A673 (cell line): Measurements from ENCODE around the gene SLC17A3. TPM values are rescaled to one million over a fixed set of nuclear protein-coding genes. Genes with fewer than 3 reads are reported as not detected.

Experiments
- BruUV-seq: library from RNA; stranded (reverse); fragments of 400-500 nt; replicated peaks from 2 replicates; lab custom pipeline; 2021; lab: Mats Ljungman, UMichigan
- CTCF ChIA-PET: fragments of 300-600 bp; sonication (Branson Sonifier 250); formaldehyde crosslinking; loops from one replicate; lab custom pipeline; 2022; ENCODE audit warnings: antibody characterized with exemption; lab: Charles Lee
- POLR2A ChIA-PET: fragments of 300-600 bp; sonication (Branson Sonifier 250); formaldehyde crosslinking; loops from one replicate; lab custom pipeline; 2022; ENCODE audit warnings: antibody characterized with exemption; ENCODE audit not compliant: low non-redundant PET; lab: Charles Lee
- DNase-seq: peaks from one replicate; pipeline ENCODE4 v3.0.0-alpha.2; 2015; ENCODE audit warnings: low spot score
- H3K27ac ChIP-seq: fragments of 200-600 bp; sonication (generic); 2 replicates; pipeline ENCODE4 v1.5.1; 2016; ENCODE audit warnings: mixed run types, low read depth, mild to moderate bottlenecking, mixed read lengths, antibody characterized with exemption, low read length; ENCODE audit not compliant: poor library complexity, severe bottlenecking
- H3K27me3 ChIP-seq: fragments of 200-600 bp; sonication (generic); replicated peaks from 2 replicates; pipeline ENCODE4 v1.6.1; 2017; ENCODE audit warnings: mixed run types, low read depth, mild to moderate bottlenecking, mixed read lengths, antibody characterized with exemption, low read length; ENCODE audit not compliant: insufficient read depth, poor library complexity
- H3K36me3 ChIP-seq: fragments of 200-600 bp; sonication (generic); 2 replicates; pipeline ENCODE4 v1.6.1; 2016; ENCODE audit warnings: mixed run types, mild to moderate bottlenecking, mixed read lengths, antibody characterized with exemption, low read length; ENCODE audit not compliant: insufficient read depth, poor library complexity, severe bottlenecking
- H3K4me1 ChIP-seq: fragments of 200-600 bp; sonication (generic); 2 replicates; pipeline ENCODE4 v1.6.1; 2017; ENCODE audit warnings: mixed run types, mild to moderate bottlenecking, mixed read lengths, antibody characterized with exemption, low read length; ENCODE audit not compliant: insufficient read depth, poor library complexity, severe bottlenecking
- H3K4me3 ChIP-seq: fragments of 200-600 bp; sonication (generic); 2 replicates; pipeline ENCODE4 v1.5.1; 2016; ENCODE audit warnings: low read depth, mixed run types, mild to moderate bottlenecking, mixed read lengths, low read length; ENCODE audit not compliant: poor library complexity, severe bottlenecking
- H3K9me3 ChIP-seq: fragments of 200-600 bp; sonication (generic); 2 replicates; pipeline ENCODE4 v1.6.1; 2016; ENCODE audit warnings: mixed run types, low read depth, mild to moderate bottlenecking, mixed read lengths, antibody characterized with exemption, low read length; ENCODE audit not compliant: poor library complexity, severe bottlenecking
- EZH2 ChIP-seq: fragments of 200-600 bp; sonication (generic); IDR thresholded peaks from 2 replicates; pipeline ENCODE4 v1.6.1; 2017; ENCODE audit warnings: borderline replicate concordance, low read depth, mild to moderate bottlenecking, mixed read lengths, antibody characterized with exemption, low read length; ENCODE audit not compliant: poor library complexity, severe bottlenecking
- intact Hi-C: fragments of 100-400 bp; cut with micrococcal nuclease; formaldehyde crosslinking; loops from one replicate; pipeline ENCODE4 v1.10.0; 2022; ENCODE audit not compliant: unreplicated experiment
- total RNA-seq: library from RNA; stranded (reverse); gene quantifications from 2 replicates; pipeline ENCODE4 v1.2.3, GENCODE V29; 2021
- TF ChIP-seq, protein P1 (sequence below): fragments of 300-800, 200-600 bp; sonication (generic); conservative IDR thresholded peaks from 2 replicates; pipeline ENCODE4 v1.5.1; 2017; ENCODE audit warnings: low read depth, mild to moderate bottlenecking, antibody characterized with exemption, low read length, moderate library complexity, mixed read lengths

SLC17A3 gene
- total RNA-seq, 1 experiment from 2014 or later = not detected

DNA sequence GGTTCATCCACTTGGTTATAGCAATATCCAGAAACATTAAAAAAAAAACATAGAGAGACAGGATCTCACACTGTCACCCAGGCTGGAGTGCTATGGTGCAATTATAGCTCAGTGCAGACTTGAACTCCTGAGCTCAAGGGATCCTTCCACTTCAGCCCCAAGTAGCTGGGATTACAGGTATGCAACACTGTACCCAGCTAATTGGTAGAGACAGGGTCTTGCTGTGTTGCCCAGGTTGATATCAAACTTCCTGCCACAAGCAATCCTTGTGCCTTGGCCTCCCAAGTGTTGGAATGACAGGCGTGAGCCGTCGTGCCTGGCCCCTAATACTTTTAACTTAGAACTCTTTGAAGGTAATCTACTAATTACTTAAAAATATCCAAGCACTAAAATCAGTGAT, 41.4 kb downstream of the SLC17A3 start:
- no peak for TF ChIP-seq EZH2
- TF ChIP-seq, protein P1, sequence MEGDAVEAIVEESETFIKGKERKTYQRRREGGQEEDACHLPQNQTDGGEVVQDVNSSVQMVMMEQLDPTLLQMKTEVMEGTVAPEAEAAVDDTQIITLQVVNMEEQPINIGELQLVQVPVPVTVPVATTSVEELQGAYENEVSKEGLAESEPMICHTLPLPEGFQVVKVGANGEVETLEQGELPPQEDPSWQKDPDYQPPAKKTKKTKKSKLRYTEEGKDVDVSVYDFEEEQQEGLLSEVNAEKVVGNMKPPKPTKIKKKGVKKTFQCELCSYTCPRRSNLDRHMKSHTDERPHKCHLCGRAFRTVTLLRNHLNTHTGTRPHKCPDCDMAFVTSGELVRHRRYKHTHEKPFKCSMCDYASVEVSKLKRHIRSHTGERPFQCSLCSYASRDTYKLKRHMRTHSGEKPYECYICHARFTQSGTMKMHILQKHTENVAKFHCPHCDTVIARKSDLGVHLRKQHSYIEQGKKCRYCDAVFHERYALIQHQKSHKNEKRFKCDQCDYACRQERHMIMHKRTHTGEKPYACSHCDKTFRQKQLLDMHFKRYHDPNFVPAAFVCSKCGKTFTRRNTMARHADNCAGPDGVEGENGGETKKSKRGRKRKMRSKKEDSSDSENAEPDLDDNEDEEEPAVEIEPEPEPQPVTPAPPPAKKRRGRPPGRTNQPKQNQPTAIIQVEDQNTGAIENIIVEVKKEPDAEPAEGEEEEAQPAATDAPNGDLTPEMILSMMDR = no peak
- Histone ChIP-seq H3K4me3 (no peak overlapping the region), H3K27me3 (peaks cover 17% of the 10 kb centered on the region), H3K9me3 (no peaks in the 10 kb centered on the region), H3K27ac (no peak overlapping the region), H3K4me1 (no peaks in the 10 kb centered on the region), H3K36me3 (no peaks in the 10 kb centered on the region)
- DNase-seq = no peak
- intact Hi-C loops = no loop called here
- no TSS peak for BruUV-seq
- CTCF ChIA-PET = no interaction called here
- POLR2A ChIA-PET = no interaction called here

DNA sequence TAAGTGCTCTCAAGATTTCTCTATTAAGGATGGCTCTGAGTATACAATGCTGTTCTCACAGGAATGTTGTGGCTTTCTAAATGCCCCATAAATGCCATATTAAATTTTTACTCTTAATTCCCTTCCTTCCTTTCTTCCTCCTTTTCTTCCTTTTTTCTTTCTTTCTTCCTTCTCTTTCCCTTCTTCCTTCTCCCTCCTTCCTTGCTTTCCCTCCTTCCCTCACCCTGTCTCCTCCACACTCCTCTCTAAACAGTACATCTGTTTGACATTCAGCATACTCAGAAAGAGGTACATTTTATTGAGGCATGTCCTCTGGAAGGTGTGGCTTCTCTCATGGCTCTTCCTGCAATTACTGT, 41.8 kb downstream of the SLC17A3 start:
- no TSS peak for BruUV-seq
- no peak for DNase-seq
- no peaks in the 10 kb centered on the region for H3K4me1 ChIP-seq
- peaks cover 17% of the 10 kb centered on the region for H3K27me3 ChIP-seq
- H3K27ac ChIP-seq = no peak overlapping the region
- intact Hi-C loops = no loop called here
- TF ChIP-seq, protein P1 = no peak
- TF ChIP-seq EZH2 = no peak
- ChIA-PET CTCF (no interaction called here), POLR2A (no interaction called here)
- H3K9me3 ChIP-seq = no peaks in the 10 kb centered on the region
- no peak overlapping the region for H3K4me3 ChIP-seq
- no peaks in the 10 kb centered on the region for H3K36me3 ChIP-seq

DNA sequence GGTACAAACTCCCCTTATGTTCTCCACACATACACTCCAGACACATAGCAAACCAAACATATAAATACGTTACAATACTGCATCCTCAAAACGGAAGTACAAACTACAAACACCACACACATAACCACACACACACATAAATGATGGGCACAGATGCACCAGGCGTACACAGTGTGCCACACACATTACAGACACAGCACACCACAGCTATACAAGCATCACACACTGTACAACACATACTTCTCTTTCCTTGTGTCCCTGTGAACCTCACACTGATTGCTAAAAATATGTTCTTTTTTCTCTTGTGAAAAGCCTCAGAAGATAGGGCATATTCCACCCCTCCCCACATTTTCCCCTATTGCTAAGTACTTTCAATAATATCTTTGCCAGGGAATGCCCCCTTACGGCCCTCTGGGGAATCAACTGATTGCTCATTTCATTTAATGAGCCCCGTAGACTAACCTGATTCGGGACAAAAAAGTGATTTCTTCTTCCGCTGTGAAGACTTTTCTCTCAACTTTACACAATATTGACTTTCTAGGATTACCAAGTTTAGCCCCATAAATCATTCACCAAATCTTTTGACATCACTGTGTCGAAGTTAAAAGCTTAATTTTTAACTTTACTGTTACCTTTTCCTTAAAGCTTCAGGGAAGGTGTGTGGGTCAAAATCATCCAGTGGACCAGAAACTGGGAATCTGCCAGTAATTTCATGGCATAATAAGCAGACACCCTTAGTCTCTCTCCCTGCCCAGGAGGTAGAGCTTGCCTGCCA, 42.3 kb downstream of the SLC17A3 start, which contains the start of gene SLC17A1:
Gene SLC17A1, minus strand, starts transcription at position 521 of the 775 bp plus-strand sequence. CDS start 1,495 bp downstream, outside the sequence.
- H3K27me3 ChIP-seq = peaks cover 22% of the 10 kb centered on the region
- TF ChIP-seq, protein P1 = no peak
- TF ChIP-seq EZH2 = no peak
- no peak within 1 kb of the TSS for H3K4me3 ChIP-seq
- ChIA-PET CTCF (no interaction called here), POLR2A (no interaction called here)
- H3K36me3 ChIP-seq = no peaks in the 10 kb centered on the region
- no peaks in the 10 kb centered on the region for H3K4me1 ChIP-seq
- intact Hi-C loops = no loop called here
- H3K27ac ChIP-seq = no peak within 1 kb of the TSS
- no peaks in the 10 kb centered on the region for H3K9me3 ChIP-seq
- BruUV-seq = no TSS peak
- DNase-seq = peak; percentile 8
